ENCODE measurements around the gene ZCCHC2.

ZCCHC2 gene

GRCh38 chr18:62611453-62612288, 88.8 kb downstream of the ZCCHC2 start:
- no peak for DNase-seq

- DNase-seq: no peak
These were observed 89.4 kb downstream of the ZCCHC2 start for GRCh38 chr18:62612289-62612645.

- DNase-seq: no peak
These were observed 90.0 kb downstream of the ZCCHC2 start for GRCh38 chr18:62612776-62613175.

GRCh38 chr18:62614494-62614893, 91.7 kb downstream of the ZCCHC2 start:
- DNase-seq: no peak

GRCh38 chr18:62616331-62616805, 93.5 kb downstream of the ZCCHC2 start:
- no peak for DNase-seq

- DNase-seq: no peak
These were observed 95.2 kb downstream of the ZCCHC2 start for GRCh38 chr18:62617793-62618591.

GRCh38 chr18:62618735-62619134, 95.9 kb downstream of the ZCCHC2 start:
- DNase-seq: no peak

GRCh38 chr18:62621546-62621945, 98.7 kb downstream of the ZCCHC2 start:
- DNase-seq: no peak

- no peak for DNase-seq
These were observed 102.2 kb downstream of the ZCCHC2 start for GRCh38 chr18:62625019-62625418.

Data from NCI-H1930 (cell line).